ENCODE measurements around the gene WNT16.
"Not testable (repeated sequence)": the region's sequence is repeated elsewhere in the genome, so short reads cannot be mapped to it uniquely, and the experiment has no call there.

Gene WNT16

DNA sequence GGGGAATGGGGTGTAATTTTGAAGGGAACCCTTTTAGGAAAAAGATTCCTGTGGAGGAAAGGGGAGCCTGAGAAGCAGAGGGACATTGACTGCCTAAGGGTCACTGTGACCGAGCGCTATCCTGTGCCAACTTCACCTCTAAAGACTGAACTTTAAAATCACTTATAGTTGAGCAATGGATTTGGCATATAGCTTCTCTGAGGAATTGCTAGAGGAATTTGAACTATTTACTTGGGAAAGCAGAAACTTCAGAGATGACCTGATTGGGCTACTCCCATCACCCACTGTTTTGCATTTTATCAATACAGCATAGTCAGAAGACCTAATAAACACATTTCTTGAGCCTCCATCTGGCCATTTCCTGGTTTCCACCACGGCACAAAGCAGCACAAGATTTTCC is 23.7 kb upstream of the WNT16 start:
- in situ Hi-C loops (cut with MboI; ENCODE audit: low sequenced_read_pairs) = no loop called here

DNA sequence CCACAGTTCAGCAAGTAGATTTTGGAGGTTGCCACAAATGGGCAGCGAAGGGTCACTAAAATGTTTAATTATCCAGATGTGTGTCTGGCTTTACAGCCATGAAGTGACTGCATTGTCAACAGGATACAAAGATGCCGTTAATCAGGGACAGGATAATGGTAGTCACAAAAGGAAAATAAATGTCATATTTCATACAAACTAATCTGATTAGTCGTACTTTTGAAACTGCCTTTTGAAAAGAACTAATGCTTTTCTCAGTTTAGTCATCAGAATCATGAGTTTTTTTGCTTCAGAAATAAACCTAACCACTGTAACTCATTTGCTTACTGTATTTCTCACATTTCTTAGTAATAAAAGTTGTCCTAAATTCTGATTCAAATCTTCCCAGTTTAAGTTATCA is 22.2 kb upstream of the WNT16 start:
- in situ Hi-C loops (cut with MboI; ENCODE audit: low sequenced_read_pairs) = no loop called here

DNA sequence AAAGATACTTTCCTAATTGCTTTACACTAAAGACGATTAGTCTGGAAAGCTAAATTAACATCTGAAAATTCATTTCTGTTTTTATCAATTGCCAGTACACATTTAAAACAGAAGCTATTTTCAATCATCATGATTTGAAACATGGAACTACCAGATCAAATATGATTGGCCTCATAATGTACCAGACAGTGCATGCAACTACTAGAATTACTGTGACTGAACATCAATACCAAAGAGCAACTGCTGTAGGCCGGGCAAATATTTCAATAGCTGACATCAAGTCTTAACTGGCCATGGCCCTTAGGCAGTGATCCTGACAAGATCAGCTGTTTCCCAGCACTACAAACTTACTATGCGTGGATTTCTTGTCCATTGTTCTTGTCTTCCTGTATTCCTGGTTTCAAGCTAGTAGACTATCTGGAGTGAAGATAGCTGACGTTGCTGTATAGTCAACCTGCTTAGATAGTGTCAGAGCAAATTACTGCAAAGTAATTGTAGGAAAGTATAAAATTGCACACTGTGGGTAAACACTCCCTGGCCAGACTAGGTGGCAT is 21.7 kb upstream of the WNT16 start:
- in situ Hi-C loops (cut with MboI; ENCODE audit: low sequenced_read_pairs) = no loop called here

DNA sequence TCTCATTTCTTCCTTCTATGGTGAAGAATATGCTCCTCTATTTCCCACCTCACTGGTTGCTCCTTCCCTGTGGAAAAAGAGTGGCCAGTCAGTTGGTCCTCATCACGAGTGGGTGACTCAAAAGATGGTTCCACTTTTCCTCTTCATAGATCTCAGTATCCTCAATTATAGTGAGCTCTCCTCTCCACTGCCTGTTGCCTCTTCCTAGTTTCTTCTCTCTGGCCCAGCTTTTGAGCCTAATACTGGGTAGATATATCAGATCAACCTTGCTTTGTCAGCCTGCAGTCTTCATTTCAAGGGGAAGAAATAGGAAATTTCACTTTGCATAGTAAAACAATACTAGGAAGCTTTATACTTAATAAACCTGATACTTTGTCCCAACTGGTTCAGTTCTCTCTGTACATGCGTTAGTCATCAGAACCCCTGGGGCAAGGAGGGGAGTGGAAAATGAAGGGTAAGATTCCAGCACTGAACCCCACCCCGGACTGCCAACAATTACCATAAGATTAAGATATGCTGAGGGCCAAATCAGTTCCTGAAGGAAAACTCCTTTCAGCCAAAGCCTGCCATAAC is 15.5 kb upstream of the WNT16 start:
- in situ Hi-C loops (cut with MboI; ENCODE audit: low sequenced_read_pairs) = no loop called here

DNA sequence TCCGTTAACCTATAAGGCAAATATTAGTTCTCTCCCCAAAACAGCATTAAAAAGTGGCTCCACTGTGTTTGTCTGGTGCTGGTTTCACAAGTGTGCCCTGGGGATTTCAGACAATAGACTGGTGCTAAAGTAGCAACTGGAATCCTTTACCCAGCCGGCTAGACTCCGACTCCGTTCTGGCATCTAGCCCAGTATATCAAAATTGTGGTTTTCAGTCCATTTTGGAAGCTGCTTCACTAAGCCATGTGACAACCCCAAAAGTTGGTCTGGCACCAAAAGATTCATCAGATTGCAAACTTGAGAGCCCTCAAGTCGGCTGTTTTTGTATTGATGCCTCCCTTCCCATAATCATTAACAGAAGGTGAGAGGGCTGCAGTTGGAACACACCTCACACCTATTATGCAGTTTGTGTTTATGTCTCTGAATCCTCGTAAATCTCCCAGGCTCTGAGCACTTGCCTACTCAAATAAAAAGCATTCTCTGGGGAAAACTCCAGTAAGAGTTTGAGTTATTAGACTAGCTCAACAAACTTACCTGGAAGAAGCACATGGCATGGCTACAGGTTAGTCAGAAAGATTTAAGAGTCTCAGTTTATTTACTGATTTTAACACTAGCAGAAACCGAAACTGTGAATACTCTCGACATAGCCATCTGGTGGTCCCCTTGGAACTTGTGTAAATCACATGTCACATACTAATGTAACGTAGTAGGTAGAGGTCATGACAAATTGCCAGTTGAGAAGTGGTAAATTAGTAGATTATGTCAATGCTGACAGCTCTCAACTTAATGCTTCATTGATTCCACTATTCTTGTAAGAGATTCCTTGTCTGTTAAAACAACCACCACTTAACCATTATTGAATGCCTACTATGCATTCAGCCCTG is 14.8 kb upstream of the WNT16 start:
- in situ Hi-C loops (cut with MboI; ENCODE audit: low sequenced_read_pairs) = no loop called here

DNA sequence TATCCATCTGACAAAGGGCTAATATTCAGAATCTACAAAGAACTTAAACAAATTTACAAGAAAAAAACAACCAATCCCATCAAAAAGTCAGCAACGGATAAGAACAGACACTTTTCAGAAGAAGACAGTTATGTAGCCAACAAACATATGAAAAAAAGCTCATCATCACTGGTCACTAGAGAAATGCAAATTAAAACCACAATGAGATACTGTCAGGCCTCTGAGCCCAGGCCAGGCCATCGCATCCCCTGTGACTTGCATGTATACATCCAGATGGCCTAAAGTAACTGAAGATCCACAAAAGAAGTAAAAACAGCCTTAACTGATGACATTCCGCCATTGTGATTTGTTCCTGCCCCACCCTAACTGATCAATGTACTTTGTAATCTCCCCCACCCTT is 13.6 kb upstream of the WNT16 start:
- in situ Hi-C loops (cut with MboI; ENCODE audit: low sequenced_read_pairs) = not testable (repeated sequence)

DNA sequence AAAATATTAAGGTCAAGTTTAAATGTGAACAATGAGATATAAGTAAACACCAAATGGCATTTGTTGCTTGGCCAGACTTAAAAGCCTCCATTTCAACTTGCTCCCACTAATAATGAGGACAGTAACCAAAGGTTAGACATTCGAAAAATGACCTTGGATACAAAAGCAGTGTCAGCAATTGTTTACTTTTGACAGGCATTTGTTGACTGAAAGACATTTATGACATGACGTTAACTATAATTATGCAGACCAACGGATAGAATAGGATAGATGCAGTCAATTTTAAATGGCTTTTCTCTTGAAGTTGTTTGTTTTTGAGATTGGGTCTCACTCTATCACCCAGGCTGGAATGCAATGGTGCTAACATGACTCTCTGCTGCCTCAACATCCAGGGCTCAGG is 6.3 kb upstream of the WNT16 start:
- in situ Hi-C loops (cut with MboI; ENCODE audit: low sequenced_read_pairs) = no loop called here

DNA sequence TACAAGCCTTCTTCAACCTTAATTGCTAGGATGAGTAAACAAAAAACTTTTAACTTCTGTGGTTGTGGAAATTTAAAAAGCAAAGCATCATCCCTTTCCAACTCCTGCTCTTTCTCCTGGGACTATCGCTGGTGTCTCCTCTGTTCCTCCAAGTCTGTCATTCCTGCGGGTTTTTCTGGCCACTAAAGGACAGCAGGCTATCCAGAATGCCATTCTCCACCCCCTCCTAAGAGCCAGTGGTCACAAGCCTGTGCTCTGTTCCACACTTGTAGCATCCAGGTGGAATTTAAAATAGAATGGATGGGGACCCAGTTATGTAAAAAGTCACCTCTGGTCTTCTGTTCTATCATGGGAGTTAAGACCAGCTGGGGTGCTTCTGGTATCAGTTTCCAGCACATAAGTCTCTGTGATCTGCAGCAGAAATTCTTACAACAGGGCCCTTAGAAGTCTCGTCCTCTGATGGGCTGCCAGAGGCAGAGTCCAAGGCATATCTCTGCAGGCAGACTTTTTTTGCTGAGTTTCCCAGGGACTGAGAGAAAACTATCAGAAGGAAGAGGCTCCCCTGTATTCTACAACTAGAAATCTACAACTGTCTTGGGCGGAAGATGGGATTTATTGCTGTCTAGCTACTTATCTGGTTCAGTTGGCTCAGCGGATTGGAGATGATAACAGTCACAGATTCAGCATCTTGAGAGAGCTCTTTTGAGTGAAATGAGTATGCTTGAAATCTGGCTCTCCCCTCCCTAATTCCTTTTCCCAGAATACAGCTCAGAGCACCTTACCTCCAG is 5.1 kb upstream of the WNT16 start:
- in situ Hi-C loops (cut with MboI; ENCODE audit: low sequenced_read_pairs) = no loop called here

DNA sequence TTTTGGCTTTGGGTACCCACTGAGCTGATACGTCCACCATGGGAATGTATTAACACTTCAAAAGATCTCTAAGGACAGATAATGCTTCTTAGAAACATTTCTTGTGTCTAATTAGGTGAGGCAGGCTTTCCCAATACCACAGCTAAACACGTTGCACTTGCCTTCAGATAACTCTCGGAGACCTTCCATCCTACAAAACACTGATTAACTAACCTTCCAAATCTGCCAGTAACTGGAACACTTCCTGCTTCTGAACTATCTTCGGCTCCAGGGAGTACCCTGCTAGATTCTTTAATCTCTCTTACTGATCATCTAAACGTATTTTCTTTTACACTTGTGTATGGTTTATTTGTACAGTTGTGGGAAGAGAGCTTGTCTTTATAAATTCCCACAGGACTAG is 1.1 kb upstream of the WNT16 start:
- in situ Hi-C loops (cut with MboI; ENCODE audit: low sequenced_read_pairs) = no loop called here

DNA sequence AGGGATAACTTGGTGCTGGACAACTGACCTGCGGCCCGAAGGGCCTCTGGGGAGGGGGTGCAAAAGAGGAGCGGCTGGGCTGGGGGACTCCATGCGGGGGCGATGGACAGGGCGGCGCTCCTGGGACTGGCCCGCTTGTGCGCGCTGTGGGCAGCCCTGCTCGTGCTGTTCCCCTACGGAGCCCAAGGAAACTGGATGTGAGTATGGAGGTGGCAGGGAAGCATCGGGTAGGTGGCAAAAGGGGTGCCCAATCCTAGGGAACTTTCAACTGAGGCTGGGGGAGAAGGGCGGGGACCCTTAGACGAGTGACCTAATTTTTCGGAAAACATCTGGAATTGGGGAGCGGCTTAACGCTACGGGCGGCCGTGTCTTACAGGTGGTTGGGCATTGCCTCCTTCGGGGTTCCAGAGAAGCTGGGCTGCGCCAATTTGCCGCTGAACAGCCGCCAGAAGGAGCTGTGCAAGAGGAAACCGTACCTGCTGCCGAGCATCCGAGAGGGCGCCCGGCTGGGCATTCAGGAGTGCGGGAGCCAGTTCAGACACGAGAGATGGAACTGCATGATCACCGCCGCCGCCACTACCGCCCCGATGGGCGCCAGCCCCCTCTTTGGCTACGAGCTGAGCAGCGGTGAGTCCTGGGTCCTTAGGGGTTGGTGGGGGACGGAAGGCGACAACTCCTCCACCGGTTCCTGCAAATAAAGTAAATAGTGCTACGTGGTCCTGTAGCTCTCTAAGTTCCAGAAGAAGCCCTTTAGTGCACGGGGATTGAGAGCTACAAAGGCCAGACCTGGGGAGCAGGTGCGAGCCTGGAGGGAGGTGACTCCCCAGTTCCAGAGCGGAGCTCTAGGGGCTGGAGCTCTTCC is 622 bp downstream of the WNT16 start:
- in situ Hi-C loops (cut with MboI; ENCODE audit: low sequenced_read_pairs) = no loop called here

DNA sequence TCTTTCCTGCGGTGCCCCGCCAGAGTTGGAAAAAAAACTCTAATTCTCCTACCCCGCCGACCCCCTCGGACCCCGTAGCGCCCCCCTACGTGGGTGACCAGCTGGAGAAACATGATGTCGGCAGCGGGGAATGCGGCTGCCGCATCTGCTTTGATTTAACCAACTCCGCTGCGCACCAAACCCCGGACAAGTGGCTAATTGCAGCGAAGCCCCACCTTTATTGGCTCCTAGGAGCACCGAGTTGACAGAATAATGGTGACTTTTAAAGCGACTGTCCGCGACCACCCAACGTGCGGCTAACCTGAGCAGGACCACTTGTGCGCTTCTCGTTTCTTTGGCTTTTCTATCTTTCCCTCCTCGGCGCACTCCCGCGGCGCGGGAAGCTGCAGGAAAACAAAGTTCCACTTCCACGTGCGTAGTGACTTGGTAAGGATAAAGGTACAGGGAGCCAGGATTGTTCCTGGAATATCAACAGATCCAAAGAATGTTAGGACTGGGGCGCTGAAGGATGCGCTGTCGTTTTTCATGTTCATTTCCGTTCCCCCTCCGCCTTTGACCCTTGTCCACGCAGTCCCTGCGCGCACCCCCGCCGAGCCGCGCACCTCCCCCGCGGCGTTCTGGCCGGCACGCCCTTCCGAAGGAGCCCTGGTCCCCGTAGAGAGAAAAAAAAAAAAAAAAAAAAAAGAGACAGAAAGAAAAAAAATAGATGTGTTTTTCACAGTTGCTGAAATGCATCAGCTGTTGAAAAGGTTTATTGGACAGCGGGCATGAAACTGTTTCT is 1.4 kb downstream of the WNT16 start:
- in situ Hi-C loops (cut with MboI; ENCODE audit: low sequenced_read_pairs) = no loop called here

DNA sequence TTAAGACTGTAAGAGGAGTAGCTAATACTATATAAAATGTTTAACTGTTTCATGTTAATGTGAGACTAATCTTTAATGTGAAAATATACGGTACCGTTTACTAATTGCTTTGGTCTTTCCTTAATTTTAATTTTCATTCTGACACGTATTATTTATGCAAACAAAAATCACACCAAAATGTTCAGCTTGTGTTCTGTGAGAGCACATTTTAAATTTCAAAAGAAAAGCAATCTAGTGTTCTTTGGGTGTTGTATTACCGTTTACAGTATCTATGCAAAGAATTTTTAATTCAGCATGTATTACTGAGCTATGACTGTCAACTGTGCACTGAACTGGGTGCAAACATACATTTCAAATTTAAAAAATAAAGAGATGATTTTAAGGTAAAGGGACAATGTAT is 2.2 kb downstream of the WNT16 start:
- in situ Hi-C loops (cut with MboI; ENCODE audit: low sequenced_read_pairs) = no loop called here

DNA sequence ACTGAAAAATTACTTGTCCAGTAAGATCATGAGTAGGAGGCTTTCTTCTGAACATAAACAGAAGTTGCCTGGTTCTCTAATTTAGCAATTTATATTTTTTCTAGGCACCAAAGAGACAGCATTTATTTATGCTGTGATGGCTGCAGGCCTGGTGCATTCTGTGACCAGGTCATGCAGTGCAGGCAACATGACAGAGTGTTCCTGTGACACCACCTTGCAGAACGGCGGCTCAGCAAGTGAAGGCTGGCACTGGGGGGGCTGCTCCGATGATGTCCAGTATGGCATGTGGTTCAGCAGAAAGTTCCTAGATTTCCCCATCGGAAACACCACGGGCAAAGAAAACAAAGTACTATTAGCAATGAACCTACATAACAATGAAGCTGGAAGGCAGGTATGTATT is 2.8 kb downstream of the WNT16 start:
- in situ Hi-C loops (cut with MboI; ENCODE audit: low sequenced_read_pairs) = no loop called here

DNA sequence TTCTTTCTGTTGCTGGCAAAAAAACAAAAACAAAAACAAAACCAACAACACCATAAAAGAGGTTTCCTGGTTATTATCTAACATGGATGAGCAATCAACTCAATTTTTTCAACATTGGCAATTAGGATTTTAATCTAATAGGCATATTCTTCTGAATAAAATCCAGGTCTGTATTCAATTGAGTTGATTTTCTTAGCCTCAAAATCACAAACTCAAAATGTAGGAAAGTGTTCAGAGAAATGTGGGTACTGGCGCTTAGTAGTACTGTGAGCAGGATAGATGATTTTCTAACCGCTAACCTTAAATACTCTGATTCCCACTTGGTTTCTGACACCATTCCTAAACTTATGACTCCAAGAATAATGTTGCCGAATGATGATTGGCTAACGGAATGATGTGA is 5.6 kb downstream of the WNT16 start:
- in situ Hi-C loops (cut with MboI; ENCODE audit: low sequenced_read_pairs) = no loop called here

DNA sequence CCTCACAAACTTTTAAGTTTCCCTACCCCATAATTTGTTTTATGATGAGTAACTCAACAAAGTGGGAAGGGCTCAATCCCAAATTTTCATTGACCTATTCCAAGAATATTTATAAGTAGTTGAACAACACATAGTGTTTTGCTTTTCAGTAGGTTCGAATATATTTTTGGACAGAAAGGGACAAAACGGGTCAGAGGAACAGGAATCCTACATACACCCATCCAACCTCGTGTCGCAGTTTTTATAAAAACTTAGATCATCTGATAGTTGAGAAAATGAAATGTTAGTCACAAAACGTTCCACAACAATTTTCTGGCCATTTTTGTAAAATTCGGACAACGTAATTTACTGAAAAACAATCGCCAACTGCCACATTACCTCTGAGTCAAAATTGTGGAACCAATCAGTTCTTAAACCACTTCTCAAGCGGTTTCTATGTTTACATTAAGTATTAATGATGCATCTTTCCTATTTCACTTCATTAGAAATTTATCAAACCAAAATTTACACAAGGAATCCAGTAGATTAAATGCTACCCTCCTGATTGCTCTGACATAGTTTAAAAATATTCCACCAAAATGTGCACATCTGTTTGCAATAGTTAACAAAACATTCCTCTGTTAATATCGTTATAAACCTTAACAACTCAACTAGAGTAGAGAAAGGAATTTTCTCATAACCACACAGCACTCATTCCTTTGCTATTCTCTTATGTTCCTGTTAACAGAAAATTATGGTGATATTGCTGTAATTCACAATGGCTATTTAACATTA is 6.3 kb downstream of the WNT16 start:
- in situ Hi-C loops (cut with MboI; ENCODE audit: low sequenced_read_pairs) = no loop called here

DNA sequence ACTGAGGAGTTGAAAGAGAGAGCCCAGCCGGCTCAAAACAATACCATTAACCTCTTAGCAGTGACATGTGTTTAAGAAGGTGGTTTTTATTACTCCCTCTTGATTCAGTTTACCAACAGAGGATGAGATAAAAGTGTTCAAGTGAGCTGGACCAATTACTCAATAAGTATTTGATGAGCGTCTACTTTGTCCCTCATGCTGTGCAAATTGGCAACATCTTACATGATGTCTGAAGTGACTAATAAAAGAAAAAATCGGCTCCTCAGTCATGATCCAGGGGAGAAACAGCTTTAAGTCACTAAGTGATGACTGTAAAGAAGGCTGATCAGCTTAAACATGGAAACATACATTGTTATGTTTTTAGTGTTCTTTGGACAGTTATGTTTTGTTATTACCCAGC is 7.8 kb downstream of the WNT16 start:
- in situ Hi-C loops (cut with MboI; ENCODE audit: low sequenced_read_pairs) = no loop called here

DNA sequence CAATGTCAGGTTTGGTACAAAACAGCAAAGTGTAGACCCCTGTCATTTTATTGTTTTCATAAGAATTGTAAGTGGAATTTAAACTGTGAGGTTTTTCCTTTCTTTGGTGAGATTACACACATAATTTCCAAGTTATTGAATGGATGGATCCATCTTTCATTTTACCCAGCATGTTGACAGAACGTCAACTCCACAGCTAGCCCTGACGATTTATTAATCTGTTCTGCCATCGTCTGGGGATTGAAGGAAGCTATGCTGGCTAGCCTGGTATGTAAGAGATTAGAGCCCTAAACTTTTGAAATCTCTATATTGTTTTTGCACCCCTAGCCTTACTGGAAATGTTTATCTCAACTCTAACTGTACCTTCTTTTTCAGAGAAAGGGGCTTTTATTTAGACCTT is 8.6 kb downstream of the WNT16 start:
- in situ Hi-C loops (cut with MboI; ENCODE audit: low sequenced_read_pairs) = no loop called here

DNA sequence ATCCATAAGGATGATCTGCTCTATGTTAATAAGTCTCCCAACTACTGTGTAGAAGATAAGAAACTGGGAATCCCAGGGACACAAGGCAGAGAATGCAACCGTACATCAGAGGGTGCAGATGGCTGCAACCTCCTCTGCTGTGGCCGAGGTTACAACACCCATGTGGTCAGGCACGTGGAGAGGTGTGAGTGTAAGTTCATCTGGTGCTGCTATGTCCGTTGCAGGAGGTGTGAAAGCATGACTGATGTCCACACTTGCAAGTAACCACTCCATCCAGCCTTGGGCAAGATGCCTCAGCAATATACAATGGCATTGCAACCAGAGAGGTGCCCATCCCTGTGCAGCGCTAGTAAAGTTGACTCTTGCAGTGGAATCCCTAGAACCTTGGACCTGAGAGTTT is 10.3 kb downstream of the WNT16 start:
- in situ Hi-C loops (cut with MboI; ENCODE audit: low sequenced_read_pairs) = no loop called here

DNA sequence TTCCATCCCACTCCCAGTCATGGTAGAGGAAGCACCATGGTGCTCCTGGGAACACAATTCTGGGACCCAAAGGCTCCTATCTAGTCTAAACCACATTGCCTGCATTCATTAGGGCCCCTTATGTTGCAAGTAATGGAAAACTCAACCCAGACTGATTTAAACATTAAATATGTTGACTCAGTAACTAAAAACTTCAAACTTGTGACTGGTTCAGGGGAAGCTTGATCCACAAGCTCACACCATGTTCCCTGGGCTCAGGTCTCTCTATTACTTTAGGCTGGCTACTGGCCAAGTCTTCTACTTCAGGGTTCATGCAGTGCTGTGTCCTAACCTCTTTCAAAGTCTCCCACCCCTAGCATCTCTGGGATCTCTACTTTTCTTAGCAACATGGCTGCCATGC is 13.1 kb downstream of the WNT16 start:
- in situ Hi-C loops (cut with MboI; ENCODE audit: low sequenced_read_pairs) = no loop called here
